Activated T-cell treated with anti-CD3 and anti-CD28 coated beads for 1 hour (primary cell): ENCODE measurements around the gene PPP3R1.

ENCODE experiments used
- DNase-seq: peaks from one replicate; pipeline ENCODE4 v3.0.0-alpha.2; 2020; ENCODE audit warnings: low read depth

The PPP3R1 gene

GRCh38 chr2:68141875-68142274, 110.5 kb downstream of the PPP3R1 start:
- DNase-seq, result no peak

- DNase-seq, result no peak
Observed at GRCh38 chr2:68135448-68136320, 116.6 kb downstream of the PPP3R1 start.

GRCh38 chr2:68134554-68134953, 117.8 kb downstream of the PPP3R1 start:
- DNase-seq, result no peak

GRCh38 chr2:68134120-68134519, 118.2 kb downstream of the PPP3R1 start:
- no peak for DNase-seq
